Coronary artery (tissue), 2 donors: ENCODE data around the gene PLEKHG7.
"Not testable (repeated sequence)": the region's sequence is repeated elsewhere in the genome, so short reads cannot be mapped to it uniquely, and the experiment has no call there.

Experiments used
- DNase-seq: peaks from one replicate; pipeline ENCODE4 v3.0.0-alpha.2; 2017; ENCODE audit warnings: low spot score
- H3K27ac ChIP-seq, 2 donors: fragments of 200-600 bp; sonication (generic); one replicate each; pipeline ENCODE4 v1.5.1; 2016 to 2019
- H3K4me3 ChIP-seq: fragments of 200-600 bp; sonication (generic); 2 replicates; pipeline ENCODE4 v1.5.1; 2016; ENCODE audit warnings: mild to moderate bottlenecking, moderate library complexity
- TF ChIP-seq, protein P1 (sequence below): fragments of 200-600 bp; sonication (generic); IDR thresholded peaks from one replicate; pipeline ENCODE4 v1.5.1; 2019; ENCODE audit warnings: antibody characterized with exemption

PLEKHG7 gene

DNA sequence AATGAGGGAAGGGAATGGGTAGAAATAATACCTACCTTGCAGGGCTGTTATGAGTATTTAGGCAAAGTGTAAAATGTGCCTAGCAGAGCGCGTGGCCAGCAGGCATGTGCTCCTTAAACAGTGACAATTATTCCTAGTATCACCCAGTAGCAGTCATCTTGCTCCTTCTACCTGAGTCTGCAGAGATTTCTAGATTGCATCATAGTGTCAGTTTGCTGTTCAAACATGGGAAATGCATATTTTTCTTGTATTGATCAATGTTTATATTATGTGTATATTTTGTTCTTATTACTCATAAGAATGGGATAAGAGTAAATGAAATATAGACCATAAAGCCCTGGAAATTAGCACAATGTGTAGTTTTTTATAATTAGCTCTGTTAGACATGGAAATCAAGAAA, 37.3 kb upstream of the PLEKHG7 start:
- Histone ChIP-seq H3K27ac (no peak overlapping the region), H3K4me3 (no peak overlapping the region)
- TF ChIP-seq, protein P1, sequence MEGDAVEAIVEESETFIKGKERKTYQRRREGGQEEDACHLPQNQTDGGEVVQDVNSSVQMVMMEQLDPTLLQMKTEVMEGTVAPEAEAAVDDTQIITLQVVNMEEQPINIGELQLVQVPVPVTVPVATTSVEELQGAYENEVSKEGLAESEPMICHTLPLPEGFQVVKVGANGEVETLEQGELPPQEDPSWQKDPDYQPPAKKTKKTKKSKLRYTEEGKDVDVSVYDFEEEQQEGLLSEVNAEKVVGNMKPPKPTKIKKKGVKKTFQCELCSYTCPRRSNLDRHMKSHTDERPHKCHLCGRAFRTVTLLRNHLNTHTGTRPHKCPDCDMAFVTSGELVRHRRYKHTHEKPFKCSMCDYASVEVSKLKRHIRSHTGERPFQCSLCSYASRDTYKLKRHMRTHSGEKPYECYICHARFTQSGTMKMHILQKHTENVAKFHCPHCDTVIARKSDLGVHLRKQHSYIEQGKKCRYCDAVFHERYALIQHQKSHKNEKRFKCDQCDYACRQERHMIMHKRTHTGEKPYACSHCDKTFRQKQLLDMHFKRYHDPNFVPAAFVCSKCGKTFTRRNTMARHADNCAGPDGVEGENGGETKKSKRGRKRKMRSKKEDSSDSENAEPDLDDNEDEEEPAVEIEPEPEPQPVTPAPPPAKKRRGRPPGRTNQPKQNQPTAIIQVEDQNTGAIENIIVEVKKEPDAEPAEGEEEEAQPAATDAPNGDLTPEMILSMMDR = no peak
- DNase-seq = no peak

DNA sequence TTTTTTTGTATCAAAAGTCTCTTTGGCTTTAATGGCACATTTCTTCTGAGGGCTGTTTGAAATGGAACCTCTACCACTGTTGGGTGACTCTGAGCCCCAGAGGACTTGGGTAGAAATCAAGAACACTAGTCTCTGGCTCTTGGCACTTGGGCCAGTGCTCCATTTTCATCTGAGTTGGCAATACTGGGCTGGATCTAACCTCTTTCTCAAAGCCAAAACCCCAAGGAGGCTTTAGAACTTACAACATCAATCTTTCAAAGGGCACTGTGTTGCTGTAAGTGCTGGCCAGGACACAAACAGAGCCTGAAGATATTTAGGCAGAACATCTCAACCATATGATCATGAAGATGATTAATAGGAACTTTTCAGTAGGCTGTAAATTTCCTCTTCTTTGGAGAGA, 34.0 kb upstream of the PLEKHG7 start:
- TF ChIP-seq, protein P1 = no peak

DNA sequence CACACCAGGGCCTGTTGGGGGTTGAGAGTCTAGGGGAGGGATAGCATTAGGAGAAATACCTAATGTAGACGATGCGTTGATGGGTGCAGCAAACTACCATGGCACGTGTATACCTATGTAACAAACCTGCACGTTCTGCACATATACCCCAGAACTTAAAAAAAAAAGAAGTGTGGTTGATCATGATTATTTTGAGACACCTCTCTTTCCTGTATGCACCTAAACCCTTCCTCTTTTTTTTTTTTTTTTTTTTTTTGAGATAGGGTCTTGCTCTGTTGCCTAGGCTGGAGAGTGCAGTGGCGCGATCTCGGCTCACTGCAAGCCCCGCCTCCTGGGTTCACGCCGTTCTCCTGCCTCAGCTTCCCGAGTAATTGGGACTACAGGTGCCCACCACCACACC, 31.3 kb upstream of the PLEKHG7 start:
- not testable (repeated sequence) for DNase-seq, H3K27ac ChIP-seq, H3K4me3 ChIP-seq

More for the DNA sequence above, 34.0 kb upstream of the PLEKHG7 start:
- no peak overlapping the region for H3K27ac ChIP-seq
- DNase-seq = no peak
- no peak overlapping the region for H3K4me3 ChIP-seq

DNA sequence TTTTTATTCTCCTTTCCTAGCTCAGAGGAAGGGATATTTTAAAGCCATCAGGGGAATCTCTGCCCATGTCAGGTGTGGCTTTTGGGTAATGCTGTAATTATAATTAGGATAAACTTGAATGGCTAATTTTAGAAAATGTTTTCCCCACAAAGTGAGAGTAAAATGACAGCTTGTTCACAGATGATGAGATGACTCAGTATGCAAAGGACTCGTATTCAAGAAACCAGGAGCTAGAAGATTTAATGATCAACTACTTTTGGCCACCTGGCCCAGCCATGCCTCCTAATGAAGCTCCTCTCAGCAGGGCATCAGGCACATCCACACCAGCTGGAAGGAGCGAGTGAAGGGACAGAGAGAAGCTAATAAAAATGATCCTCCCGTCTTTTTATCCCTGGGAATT, 29.0 kb upstream of the PLEKHG7 start:
- no peak overlapping the region for H3K4me3 ChIP-seq
- TF ChIP-seq, protein P1 = no peak
- H3K27ac ChIP-seq = no peak overlapping the region
- no peak for DNase-seq

DNA sequence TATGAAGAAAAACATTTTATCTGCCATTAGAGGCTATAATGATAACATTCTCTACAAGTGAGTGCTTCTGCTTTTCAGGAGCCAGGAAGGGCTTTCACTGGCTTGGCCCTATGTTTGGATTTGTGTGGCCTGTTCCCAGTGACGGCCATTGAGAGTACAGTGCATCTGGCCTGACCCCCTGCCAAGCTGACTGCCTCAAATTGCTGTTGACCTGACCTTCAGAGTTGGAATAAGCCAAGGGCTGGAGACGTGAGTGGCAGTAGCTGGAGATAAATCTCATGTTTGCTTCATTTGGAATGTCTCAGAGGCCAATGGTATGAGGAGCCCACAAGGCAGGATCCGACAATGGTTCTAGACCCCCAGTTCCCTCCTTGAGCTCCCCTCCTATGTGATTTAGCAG, 28.3 kb upstream of the PLEKHG7 start:
- no peak overlapping the region for H3K27ac ChIP-seq
- DNase-seq = no peak
- H3K4me3 ChIP-seq = no peak overlapping the region
- TF ChIP-seq, protein P1 = no peak

DNA sequence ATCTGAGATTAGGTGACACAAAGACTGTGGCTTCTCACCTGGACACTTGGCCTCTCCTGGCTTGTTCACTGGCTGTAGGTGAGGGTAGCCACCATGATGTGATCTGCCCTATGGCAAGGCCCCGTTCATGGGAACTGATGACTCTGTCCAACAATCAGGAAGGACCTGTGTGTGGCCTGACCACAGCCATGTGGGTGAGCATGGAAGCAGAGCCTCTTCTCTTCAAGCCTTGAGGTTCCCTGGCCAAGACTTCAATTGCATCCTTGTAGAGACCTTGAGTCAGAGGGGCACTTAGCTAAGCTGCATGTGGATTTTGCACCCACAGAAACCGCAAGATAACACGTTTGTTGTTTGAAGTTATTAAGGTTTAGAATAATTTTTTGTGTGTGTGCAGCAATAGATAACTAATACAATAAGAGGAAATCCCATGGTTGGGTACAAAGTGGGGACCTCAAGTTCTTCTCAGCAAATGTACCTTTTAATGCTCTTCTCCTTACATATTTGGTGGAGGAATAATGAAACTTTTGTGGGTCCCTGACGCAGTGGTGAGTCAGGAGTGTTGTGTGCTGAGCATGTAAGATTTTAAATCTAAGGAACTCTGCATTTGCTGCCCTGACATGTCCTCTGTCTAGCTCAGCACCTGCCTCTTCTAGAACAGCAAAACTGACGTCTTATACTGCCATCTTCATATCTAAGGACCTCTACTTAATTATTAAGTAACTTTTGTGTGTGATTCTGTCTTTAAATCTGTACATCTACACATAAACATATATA, 27.5 kb upstream of the PLEKHG7 start:
- H3K4me3 ChIP-seq = no peak overlapping the region
- TF ChIP-seq, protein P1 = no peak

DNA sequence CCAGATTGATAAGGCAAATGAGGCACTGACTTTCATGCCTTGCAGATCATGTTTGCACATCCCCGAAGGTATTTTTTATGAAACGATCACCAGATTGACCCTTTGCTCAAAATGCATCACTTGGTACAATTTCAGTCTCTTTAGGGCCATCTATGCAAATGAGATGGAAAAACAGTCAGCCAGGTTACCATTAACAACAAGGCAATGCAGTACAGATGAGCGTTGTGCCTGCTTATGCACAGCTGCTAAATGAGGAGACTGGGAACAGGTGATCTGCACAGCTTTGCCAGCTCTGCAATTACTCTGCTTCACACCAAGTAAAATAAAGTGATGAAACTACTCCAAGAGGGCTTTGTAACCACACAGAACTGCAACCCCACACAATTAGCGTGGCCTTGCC, 26.1 kb upstream of the PLEKHG7 start:
- TF ChIP-seq, protein P1 = no peak
- Histone ChIP-seq H3K4me3 (no peak overlapping the region), H3K27ac (no peak overlapping the region)
- DNase-seq = no peak

More for the DNA sequence above, 27.5 kb upstream of the PLEKHG7 start:
- DNase-seq = no peak
- no peak overlapping the region for H3K27ac ChIP-seq
